HEK293 (cell line): ENCODE results near the gene OR6C4.

ENCODE experiments used
- ATF2 ChIP-seq: fragments of 450-650 bp; formaldehyde crosslinking; IDR thresholded peaks from 2 replicates; pipeline ENCODE4 v1.5.1; 2016; ENCODE audit warnings: missing biosample characterization, missing genetic modification characterization, low read depth
- CTCF ChIP-seq: fragments of 450-650 bp; formaldehyde crosslinking; IDR thresholded peaks from 2 replicates; pipeline ENCODE4 v1.5.1; 2016; ENCODE audit warnings: missing biosample characterization, missing genetic modification characterization
- GLI4 ChIP-seq: fragments of 450-650 bp; formaldehyde crosslinking; IDR thresholded peaks from 2 replicates; pipeline ENCODE4 v1.5.1; 2016; ENCODE audit warnings: missing biosample characterization, missing genetic modification characterization
- SETDB1 ChIP-seq: IDR thresholded peaks from one replicate; pipeline ENCODE4 v1.6.1; 2017; ENCODE audit warnings: mild to moderate bottlenecking, low read length, moderate library complexity, mixed read lengths; ENCODE audit not compliant: insufficient read length
- TCF7L2 ChIP-seq: IDR thresholded peaks from 2 replicates; pipeline ENCODE4 v1.6.1; 2011; ENCODE audit warnings: low read depth, mild to moderate bottlenecking, inconsistent platforms, low read length, moderate library complexity, borderline replicate concordance
- YY1 ChIP-seq: fragments of 450-650 bp; formaldehyde crosslinking; IDR thresholded peaks from 2 replicates; pipeline ENCODE4 v1.5.1; 2018; ENCODE audit warnings: missing biosample characterization, missing genetic modification characterization
- ZNF23 ChIP-seq: fragments of 450-650 bp; formaldehyde crosslinking; IDR thresholded peaks from 2 replicates; pipeline ENCODE4 v1.5.1; 2016; ENCODE audit warnings: missing biosample characterization, missing genetic modification characterization, borderline replicate concordance
- ZNF274 ChIP-seq, 2 experiments: fragments of 200-500 bp in 1 of 2; fragments of 450-650 bp in 1 of 2; sonication (Bioruptor generic) in 1 of 2; formaldehyde crosslinking in 1 of 2; IDR thresholded peaks; 2 replicates each; pipeline versions ENCODE4 v1.5.1 to v1.6.1; 2014 to 2016; ENCODE audit warnings: borderline replicate concordance in 1 of 2, inconsistent platforms in 1 of 2, low read length in 1 of 2, missing biosample characterization in 1 of 2, missing genetic modification characterization in 1 of 2
- ZNF560 ChIP-seq: fragments of 450-650 bp; formaldehyde crosslinking; IDR thresholded peaks from 2 replicates; pipeline ENCODE4 v1.5.1; 2017; ENCODE audit warnings: missing biosample characterization, missing genetic modification characterization, borderline replicate concordance
- ZNF571 ChIP-seq: fragments of 450-650 bp; formaldehyde crosslinking; IDR thresholded peaks from 2 replicates; pipeline ENCODE4 v1.5.0; 2017; ENCODE audit warnings: missing biosample characterization, missing genetic modification characterization
- ZNF626 ChIP-seq: fragments of 450-650 bp; sonication (Bioruptor Pico); formaldehyde crosslinking; IDR thresholded peaks from 2 replicates; pipeline ENCODE4 v1.5.1; 2018; ENCODE audit warnings: missing biosample characterization, missing genetic modification characterization, inconsistent platforms
- ZNF645 ChIP-seq: fragments of 450-650 bp; formaldehyde crosslinking; IDR thresholded peaks from 2 replicates; pipeline ENCODE4; 2016; ENCODE audit warnings: missing biosample characterization, missing genetic modification characterization
- ZNF707 ChIP-seq: fragments of 450-650 bp; formaldehyde crosslinking; IDR thresholded peaks from 2 replicates; pipeline ENCODE4 v1.5.1; 2016; ENCODE audit warnings: missing biosample characterization, missing genetic modification characterization
- ZNF837 ChIP-seq: fragments of 450-650 bp; formaldehyde crosslinking; IDR thresholded peaks from 2 replicates; pipeline ENCODE4 v1.5.1; 2016; ENCODE audit warnings: missing biosample characterization, missing genetic modification characterization

- no peak for TF ChIP-seq TCF7L2
- TF ChIP-seq GLI4 (tag by site-specific recombination): no peak
- no peak for TF ChIP-seq ATF2 (tag by site-specific recombination)
- no peak for TF ChIP-seq ZNF837 (tag by site-specific recombination)
- no peak for TF ChIP-seq ZNF626 (tag by site-specific recombination)
- TF ChIP-seq ZNF707 (tag by site-specific recombination): no peak
- no peak for TF ChIP-seq CTCF (tag by site-specific recombination)
- TF ChIP-seq YY1 (tag by site-specific recombination): no peak
- no peak for TF ChIP-seq ZNF23 (tag by site-specific recombination)
- TF ChIP-seq ZNF560 (tag by site-specific recombination): no peak
- no peak for TF ChIP-seq ZNF645 (tag by site-specific recombination)
- TF ChIP-seq ZNF571 (tag by site-specific recombination): no peak
- TF ChIP-seq ZNF274 (IDR thresholded peaks at IDR 0.05; ENCODE audit: low read length): no peak
- no peak for TF ChIP-seq ZNF274 (tag by site-specific recombination; IDR thresholded peaks at IDR 0.05; ENCODE audit: borderline replicate concordance)
- no peak for TF ChIP-seq SETDB1
Observed at GRCh38 chr12:55585817-55586216, 36.4 kb downstream of the OR6C4 start.
